Caco-2 (cell line): ENCODE measurements around the gene RAB3GAP1. TPM values are rescaled to one million over a fixed set of nuclear protein-coding genes. Genes with fewer than 3 reads are reported as not detected.

Experiments
- BruUV-seq: library from RNA; stranded (reverse); fragments of 400-500 nt; replicated peaks from 2 replicates; lab custom pipeline; 2021; lab: Mats Ljungman, UMichigan
- CTCF ChIA-PET: fragments of 300-600 bp; sonication (Branson Sonifier 250); formaldehyde crosslinking; loops from one replicate; lab custom pipeline; 2022; ENCODE audit warnings: antibody characterized with exemption; lab: Charles Lee
- POLR2A ChIA-PET: fragments of 300-600 bp; sonication (Branson Sonifier 250); formaldehyde crosslinking; loops from one replicate; lab custom pipeline; 2022; ENCODE audit warnings: antibody characterized with exemption; lab: Charles Lee
- DNase-seq, 2 experiments: peaks; one replicate each; pipeline versions ENCODE4 v3.0.0 to v3.0.0-alpha.2; 2020 to 2022
- H3K27me3 ChIP-seq: replicated peaks from 2 replicates; pipeline ENCODE4 v1.6.0; 2011; ENCODE audit warnings: low read length; ENCODE audit not compliant: control insufficient read depth, insufficient read depth
- H3K36me3 ChIP-seq: 2 replicates; pipeline ENCODE4 v1.5.1; 2011; ENCODE audit warnings: low read length; ENCODE audit not compliant: control insufficient read depth, insufficient read depth
- H3K4me1 ChIP-seq: fragments of 250-450 bp; sonication (Bioruptor Pico); 2 replicates; pipeline ENCODE4 v1.5.1; 2020; ENCODE audit warnings: mild to moderate bottlenecking
- H3K4me3 ChIP-seq: 2 replicates; pipeline ENCODE4 v1.5.1; 2011; ENCODE audit warnings: low read depth, mild to moderate bottlenecking, control low read depth, low read length
- H3K9me3 ChIP-seq: fragments of 250-450 bp; sonication (Bioruptor Pico); 2 replicates; pipeline ENCODE4 v1.5.1; 2020; ENCODE audit warnings: mild to moderate bottlenecking, moderate library complexity
- H3K27ac Mint-ChIP-seq: one replicate; pipeline ENCODE4 v1.8.0; 2022; ENCODE audit warnings: mixed read lengths; ENCODE audit not compliant: unreplicated experiment
- H3K27me3 Mint-ChIP-seq: one replicate; pipeline ENCODE4 v1.8.0; 2022; ENCODE audit warnings: mixed read lengths; ENCODE audit not compliant: insufficient read depth, unreplicated experiment
- H3K36me3 Mint-ChIP-seq: one replicate; pipeline ENCODE4 v1.8.0; 2022; ENCODE audit warnings: mild to moderate bottlenecking, mixed read lengths; ENCODE audit not compliant: insufficient read depth, unreplicated experiment
- H3K4me1 Mint-ChIP-seq: one replicate; pipeline ENCODE4 v1.8.0; 2022; ENCODE audit warnings: low read depth, mixed read lengths; ENCODE audit not compliant: unreplicated experiment
- H3K4me3 Mint-ChIP-seq: one replicate; pipeline ENCODE4 v1.8.0; 2022; ENCODE audit warnings: mild to moderate bottlenecking, moderate library complexity, mixed read lengths; ENCODE audit not compliant: unreplicated experiment
- H3K9me3 Mint-ChIP-seq: one replicate; pipeline ENCODE4 v1.8.0; 2022; ENCODE audit warnings: mixed read lengths; ENCODE audit not compliant: unreplicated experiment
- CTCF ChIP-seq, 2 experiments: fragments of 200-600 bp in 1 of 2; IDR thresholded peaks; 1 replicate in 1 of 2; 2 replicates in 1 of 2; pipeline versions ENCODE4 v1.5.1 to v1.8.0; 2011 to 2022; ENCODE audit warnings: antibody characterized with exemption in 1 of 2, control low read depth in 1 of 2, inconsistent platforms in 1 of 2, low read depth in 1 of 2, low read length in 1 of 2, mild to moderate bottlenecking in 1 of 2, moderate library complexity in 1 of 2; ENCODE audit not compliant: insufficient read depth in 1 of 2, severe bottlenecking in 1 of 2, unreplicated experiment in 1 of 2
- intact Hi-C: fragments of 100-400 bp; cut with micrococcal nuclease; formaldehyde crosslinking; loops from one replicate; pipeline ENCODE4 v1.10.0; 2022; ENCODE audit not compliant: unreplicated experiment
- total RNA-seq: library from RNA; stranded (reverse); gene quantifications from 2 replicates; pipeline ENCODE4 v1.2.3, GENCODE V29; 2022

Gene RAB3GAP1
- total RNA-seq, 1 experiment from 2014 or later, result 43.1 TPM

GRCh38 chr2:135124924-135125886 lies 73.1 kb downstream of the RAB3GAP1 start:
- intact Hi-C loops, result no loop called here
- TF ChIP-seq CTCF (IDR thresholded peaks at IDR 0.05; ENCODE audit: insufficient read depth in 1 of 2, low read depth in 1 of 2, low read length in 1 of 2, severe bottlenecking in 1 of 2, unreplicated experiment in 1 of 2), result no peak
- Histone ChIP-seq H3K9me3 (no peaks in the 10 kb centered on the region), H3K4me1 (peaks cover 8% of the 10 kb centered on the region; the same call in 1 of the 2 replicates), H3K4me3 (no peak overlapping the region), H3K27me3 (no peaks in the 10 kb centered on the region), H3K36me3 (no peaks in the 10 kb centered on the region; the same call in none of the 2 replicates)
- no peak overlapping the region for H3K4me3 Mint-ChIP-seq
- H3K27me3 Mint-ChIP-seq, result no peaks in the 10 kb centered on the region
- no TSS peak for BruUV-seq
- ChIA-PET CTCF (interaction anchor here (0.5 kb wide), 1 partner anchor 710 kb away, joined by 3 read pairs; no protein-coding TSS in a partner anchor), POLR2A (no interaction called here)
- H3K36me3 Mint-ChIP-seq, result peaks cover 38% of the 10 kb centered on the region
- H3K9me3 Mint-ChIP-seq, result no peaks in the 10 kb centered on the region
- peaks cover 11% of the 10 kb centered on the region for H3K4me1 Mint-ChIP-seq
- no peak for DNase-seq
- no peak overlapping the region for H3K27ac Mint-ChIP-seq

- DNase-seq, result no peak
- Mint-ChIP-seq H3K4me1 (peaks cover 5% of the 10 kb centered on the region), H3K36me3 (peaks cover 43% of the 10 kb centered on the region), H3K27me3 (no peaks in the 10 kb centered on the region), H3K27ac (no peak overlapping the region), H3K9me3 (no peaks in the 10 kb centered on the region), H3K4me3 (no peak overlapping the region)
- intact Hi-C loops, result no loop called here
- peaks cover 5% of the 10 kb centered on the region; the same call in 1 of the 2 replicates for H3K4me1 ChIP-seq
- no peaks in the 10 kb centered on the region; the same call in none of the 2 replicates for H3K36me3 ChIP-seq
- no peak for TF ChIP-seq CTCF (IDR thresholded peaks at IDR 0.05; ENCODE audit: insufficient read depth in 1 of 2, low read depth in 1 of 2, low read length in 1 of 2, severe bottlenecking in 1 of 2, unreplicated experiment in 1 of 2)
- ChIA-PET POLR2A (no interaction called here), CTCF (no interaction called here)
- H3K27me3 ChIP-seq, result no peaks in the 10 kb centered on the region
- BruUV-seq, result no TSS peak
- no peaks in the 10 kb centered on the region for H3K9me3 ChIP-seq
- no peak overlapping the region for H3K4me3 ChIP-seq
Observed at GRCh38 chr2:135125940-135126339, 73.8 kb downstream of the RAB3GAP1 start.

GRCh38 chr2:135130751-135131150 lies 78.7 kb downstream of the RAB3GAP1 start:
- H3K9me3 Mint-ChIP-seq, result no peaks in the 10 kb centered on the region
- H3K27ac Mint-ChIP-seq, result no peak overlapping the region
- intact Hi-C loops, result no loop called here
- no peak for TF ChIP-seq CTCF (IDR thresholded peaks at IDR 0.05; ENCODE audit: insufficient read depth in 1 of 2, low read depth in 1 of 2, low read length in 1 of 2, severe bottlenecking in 1 of 2, unreplicated experiment in 1 of 2)
- Histone ChIP-seq H3K9me3 (no peaks in the 10 kb centered on the region), H3K27me3 (no peaks in the 10 kb centered on the region), H3K4me3 (no peak overlapping the region), H3K4me1 (0 out of 2 replicates have a peak, but pooled peaks cover 11% of the 10 kb centered on the region), H3K36me3 (no peaks in the 10 kb centered on the region; the same call in none of the 2 replicates)
- H3K4me1 Mint-ChIP-seq, result no peaks in the 10 kb centered on the region
- H3K27me3 Mint-ChIP-seq, result no peaks in the 10 kb centered on the region
- ChIA-PET CTCF (no interaction called here), POLR2A (no interaction called here)
- H3K4me3 Mint-ChIP-seq, result no peak overlapping the region
- no TSS peak for BruUV-seq
- no peak for DNase-seq
- peaks cover 60% of the 10 kb centered on the region for H3K36me3 Mint-ChIP-seq
